Lower leg skin (tissue), 3 donors: ENCODE data around the gene SPSB1.

Experiments used
- POLR2A ChIP-seq, 2 donors: fragments of 450-650 bp; IDR thresholded peaks; one replicate each; pipeline ENCODE4 v1.6.1; 2016 to 2017; ENCODE audit warnings: antibody characterized with exemption in 2 of 2, mild to moderate bottlenecking in 1 of 2, moderate library complexity in 1 of 2
- TF ChIP-seq, protein P1 (sequence below), 3 donors: fragments of 450-650 bp; IDR thresholded peaks; one replicate each; pipeline ENCODE4 v1.5.1; 2016; ENCODE audit warnings: antibody characterized with exemption in 3 of 3, mild to moderate bottlenecking in 3 of 3, moderate library complexity in 2 of 3

DNA sequence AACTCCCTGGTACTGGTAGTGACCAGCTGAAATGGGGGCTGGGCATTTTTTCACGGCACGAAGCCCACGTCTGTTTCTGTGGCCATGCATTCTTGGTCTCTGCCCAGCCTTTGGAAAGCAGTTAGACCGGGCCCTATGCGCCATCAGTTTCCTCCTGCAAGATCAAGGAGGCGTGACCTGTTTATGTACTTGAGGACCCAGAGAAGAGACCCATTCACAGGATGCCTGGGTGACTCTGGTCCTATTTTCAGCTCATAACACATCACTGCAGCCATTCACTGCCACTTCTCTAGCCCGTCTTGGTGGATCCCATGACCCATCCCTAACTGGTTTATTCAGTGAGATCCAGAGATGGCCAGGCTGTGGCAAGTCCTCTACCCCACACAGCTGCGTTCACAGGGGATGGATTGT, 70.4 kb downstream of the SPSB1 start:
- TF ChIP-seq, protein P1, sequence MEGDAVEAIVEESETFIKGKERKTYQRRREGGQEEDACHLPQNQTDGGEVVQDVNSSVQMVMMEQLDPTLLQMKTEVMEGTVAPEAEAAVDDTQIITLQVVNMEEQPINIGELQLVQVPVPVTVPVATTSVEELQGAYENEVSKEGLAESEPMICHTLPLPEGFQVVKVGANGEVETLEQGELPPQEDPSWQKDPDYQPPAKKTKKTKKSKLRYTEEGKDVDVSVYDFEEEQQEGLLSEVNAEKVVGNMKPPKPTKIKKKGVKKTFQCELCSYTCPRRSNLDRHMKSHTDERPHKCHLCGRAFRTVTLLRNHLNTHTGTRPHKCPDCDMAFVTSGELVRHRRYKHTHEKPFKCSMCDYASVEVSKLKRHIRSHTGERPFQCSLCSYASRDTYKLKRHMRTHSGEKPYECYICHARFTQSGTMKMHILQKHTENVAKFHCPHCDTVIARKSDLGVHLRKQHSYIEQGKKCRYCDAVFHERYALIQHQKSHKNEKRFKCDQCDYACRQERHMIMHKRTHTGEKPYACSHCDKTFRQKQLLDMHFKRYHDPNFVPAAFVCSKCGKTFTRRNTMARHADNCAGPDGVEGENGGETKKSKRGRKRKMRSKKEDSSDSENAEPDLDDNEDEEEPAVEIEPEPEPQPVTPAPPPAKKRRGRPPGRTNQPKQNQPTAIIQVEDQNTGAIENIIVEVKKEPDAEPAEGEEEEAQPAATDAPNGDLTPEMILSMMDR (IDR thresholded peaks at IDR 0.05): no peak
- TF ChIP-seq POLR2A (IDR thresholded peaks at IDR 0.05): no peak
